ENCODE measurements around the gene LAMTOR5.

- TF ChIP-seq CTCF (IDR thresholded peaks at IDR 0.05), result no peak
- no peak for TF ChIP-seq REST (IDR thresholded peaks at IDR 0.05; ENCODE audit: insufficient read depth in 1 of 2, low read depth in 2 of 2, low read length in 1 of 2)
Observed at GRCh38 chr1:110425612-110426152, 18.2 kb upstream of the LAMTOR5 start.
